Osteoblast (primary cell): Measurements from ENCODE around the gene ZRANB3. TPM values are rescaled to one million over a fixed set of nuclear protein-coding genes. Genes with fewer than 3 reads are reported as not detected.

Experiments
- DNase-seq: peaks from one replicate; pipeline ENCODE4 v3.0.0; 2011; ENCODE audit warnings: low spot score, mixed read lengths; ENCODE audit not compliant: insufficient read length; ENCODE audit errors: missing footprints
- H2AFZ ChIP-seq: 2 replicates; pipeline ENCODE4 v1.6.0; 2011; ENCODE audit warnings: mild to moderate bottlenecking, low read length
- H3K27ac ChIP-seq: 2 replicates; pipeline ENCODE4 v1.5.1; 2011; ENCODE audit warnings: mild to moderate bottlenecking, low read depth, low read length, moderate library complexity
- H3K27me3 ChIP-seq: 2 replicates; pipeline ENCODE4 v1.6.0; 2012; ENCODE audit warnings: mild to moderate bottlenecking, control low read depth, inconsistent platforms, low read length, moderate library complexity; ENCODE audit not compliant: insufficient read depth
- H3K36me3 ChIP-seq: 2 replicates; pipeline ENCODE4 v1.5.1; 2011; ENCODE audit warnings: mild to moderate bottlenecking, low read length, control low read depth, moderate library complexity; ENCODE audit not compliant: insufficient read depth
- H3K4me1 ChIP-seq: 2 replicates; pipeline ENCODE4 v1.5.1; 2011; ENCODE audit warnings: mild to moderate bottlenecking, low read length, control low read depth, moderate library complexity; ENCODE audit not compliant: insufficient read depth
- H3K4me2 ChIP-seq: 2 replicates; pipeline ENCODE4 v1.6.0; 2011; ENCODE audit warnings: mild to moderate bottlenecking, low read length; ENCODE audit not compliant: insufficient read depth
- H3K4me3 ChIP-seq: fragments of 200-600 bp; sonication (generic); 3 replicates; pipeline ENCODE4 v1.5.1; 2012; ENCODE audit warnings: mild to moderate bottlenecking, low read length, inconsistent platforms; ENCODE audit not compliant: insufficient read depth
- H3K79me2 ChIP-seq: 2 replicates; pipeline ENCODE4 v1.6.0; 2012; ENCODE audit warnings: mild to moderate bottlenecking, low read length, control low read depth, inconsistent platforms; ENCODE audit not compliant: insufficient read depth
- H3K9me3 ChIP-seq: 2 replicates; pipeline ENCODE4 v1.5.1; 2011; ENCODE audit warnings: low read depth, low read length, control low read depth
- H4K20me1 ChIP-seq: 2 replicates; pipeline ENCODE4 v1.6.0; 2012; ENCODE audit warnings: mild to moderate bottlenecking, low read length, control low read depth; ENCODE audit not compliant: insufficient read depth
- total RNA-seq: library from RNA; depleted of rRNA; stranded (reverse); fragments of >200 nt; gene quantifications from 2 replicates; pipeline ENCODE4 v1.2.3, GENCODE V29; 2012
- TF ChIP-seq, protein P1 (sequence below): IDR thresholded peaks from 2 replicates; pipeline ENCODE4 v1.5.1; 2011; ENCODE audit warnings: mild to moderate bottlenecking, low read depth, low read length, moderate library complexity; ENCODE audit errors: extremely low read depth

The ZRANB3 gene
- total RNA-seq, 1 donor: 9.0 TPM

GRCh38 chr2:135096665-135097446 lies 434.2 kb downstream of the ZRANB3 start:
- no peak overlapping the region for H3K4me3 ChIP-seq
- peaks cover 19% of the 10 kb centered on the region for H3K36me3 ChIP-seq
- H3K4me2 ChIP-seq: no peak overlapping the region
- no peak for DNase-seq
- H4K20me1 ChIP-seq: peaks cover 6% of the 10 kb centered on the region
- no peak overlapping the region for H3K27ac ChIP-seq
- H3K79me2 ChIP-seq: peaks cover 36% of the 10 kb centered on the region
- H3K9me3 ChIP-seq: no peaks in the 10 kb centered on the region
- TF ChIP-seq, protein P1, sequence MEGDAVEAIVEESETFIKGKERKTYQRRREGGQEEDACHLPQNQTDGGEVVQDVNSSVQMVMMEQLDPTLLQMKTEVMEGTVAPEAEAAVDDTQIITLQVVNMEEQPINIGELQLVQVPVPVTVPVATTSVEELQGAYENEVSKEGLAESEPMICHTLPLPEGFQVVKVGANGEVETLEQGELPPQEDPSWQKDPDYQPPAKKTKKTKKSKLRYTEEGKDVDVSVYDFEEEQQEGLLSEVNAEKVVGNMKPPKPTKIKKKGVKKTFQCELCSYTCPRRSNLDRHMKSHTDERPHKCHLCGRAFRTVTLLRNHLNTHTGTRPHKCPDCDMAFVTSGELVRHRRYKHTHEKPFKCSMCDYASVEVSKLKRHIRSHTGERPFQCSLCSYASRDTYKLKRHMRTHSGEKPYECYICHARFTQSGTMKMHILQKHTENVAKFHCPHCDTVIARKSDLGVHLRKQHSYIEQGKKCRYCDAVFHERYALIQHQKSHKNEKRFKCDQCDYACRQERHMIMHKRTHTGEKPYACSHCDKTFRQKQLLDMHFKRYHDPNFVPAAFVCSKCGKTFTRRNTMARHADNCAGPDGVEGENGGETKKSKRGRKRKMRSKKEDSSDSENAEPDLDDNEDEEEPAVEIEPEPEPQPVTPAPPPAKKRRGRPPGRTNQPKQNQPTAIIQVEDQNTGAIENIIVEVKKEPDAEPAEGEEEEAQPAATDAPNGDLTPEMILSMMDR: no peak
- no peaks in the 10 kb centered on the region for H3K27me3 ChIP-seq
- no peak overlapping the region for H2AFZ ChIP-seq
- H3K4me1 ChIP-seq: peaks cover 3% of the 10 kb centered on the region

- Histone ChIP-seq H3K4me2 (no peak overlapping the region), H3K79me2 (peaks cover 44% of the 10 kb centered on the region), H3K27ac (no peak overlapping the region), H4K20me1 (peaks cover 8% of the 10 kb centered on the region), H2AFZ (no peak overlapping the region), H3K36me3 (peaks cover 19% of the 10 kb centered on the region), H3K4me1 (peaks cover 3% of the 10 kb centered on the region), H3K4me3 (no peak overlapping the region), H3K9me3 (no peaks in the 10 kb centered on the region), H3K27me3 (no peaks in the 10 kb centered on the region)
- no peak for DNase-seq
- TF ChIP-seq, protein P1: no peak
Measured at GRCh38 chr2:135095591-135095990, 435.4 kb downstream of the ZRANB3 start.

- peaks cover 8% of the 10 kb centered on the region for H4K20me1 ChIP-seq
- peaks cover 3% of the 10 kb centered on the region for H3K4me1 ChIP-seq
- TF ChIP-seq, protein P1: no peak
- H3K27ac ChIP-seq: no peak overlapping the region
- peaks cover 22% of the 10 kb centered on the region for H3K36me3 ChIP-seq
- H3K27me3 ChIP-seq: no peaks in the 10 kb centered on the region
- H3K9me3 ChIP-seq: no peaks in the 10 kb centered on the region
- no peak for DNase-seq
- H3K4me2 ChIP-seq: no peak overlapping the region
- H3K4me3 ChIP-seq: no peak overlapping the region
- H3K79me2 ChIP-seq: peaks cover 43% of the 10 kb centered on the region
- no peak overlapping the region for H2AFZ ChIP-seq
Measured at GRCh38 chr2:135094508-135094907, 436.5 kb downstream of the ZRANB3 start.

- Histone ChIP-seq H4K20me1 (peaks cover 2% of the 10 kb centered on the region), H3K36me3 (peaks cover 22% of the 10 kb centered on the region)
- no peak for DNase-seq
Measured at GRCh38 chr2:135093670-135094330, 437.2 kb downstream of the ZRANB3 start.

More at GRCh38 chr2:135093670-135094330, 437.2 kb downstream of the ZRANB3 start:
- H3K79me2 ChIP-seq: peaks cover 42% of the 10 kb centered on the region
- no peaks in the 10 kb centered on the region for H3K9me3 ChIP-seq
- TF ChIP-seq, protein P1: no peak
- H3K27me3 ChIP-seq: no peaks in the 10 kb centered on the region
- no peak overlapping the region for H3K4me3 ChIP-seq
- no peak overlapping the region for H3K4me2 ChIP-seq
- no peak overlapping the region for H2AFZ ChIP-seq
- no peaks in the 10 kb centered on the region for H3K4me1 ChIP-seq
- no peak overlapping the region for H3K27ac ChIP-seq
